ENCODE results near the gene SPHKAP.

The SPHKAP gene

GRCh38 chr2:228140934-228141528 is 40.5 kb downstream of the SPHKAP start:
- H3K9ac ChIP-seq (ENCODE audit: low read depth, low read length), result no peak overlapping the region
- H3K36me3 ChIP-seq (ENCODE audit: insufficient read depth, low read depth, low read length), result no peaks in the 10 kb centered on the region
- no peak overlapping the region for H3K4me3 ChIP-seq (ENCODE audit: low read length)
- no peaks in the 10 kb centered on the region for H3K9me3 ChIP-seq (ENCODE audit: insufficient read depth, low read depth, low read length)
- no peak overlapping the region for H3K27ac ChIP-seq (ENCODE audit: low read length)
- no peaks in the 10 kb centered on the region for H3K4me1 ChIP-seq (ENCODE audit: insufficient read depth, low read length)
- no peaks in the 10 kb centered on the region for H3K27me3 ChIP-seq (ENCODE audit: insufficient read depth, low read length)

GRCh38 chr2:228136027-228136426 is 45.5 kb downstream of the SPHKAP start:
- Histone ChIP-seq H3K36me3 (ENCODE audit: insufficient read depth, low read depth, low read length) (no peaks in the 10 kb centered on the region), H3K9ac (ENCODE audit: low read depth, low read length) (no peak overlapping the region), H3K27ac (ENCODE audit: low read length) (no peak overlapping the region), H3K27me3 (ENCODE audit: insufficient read depth, low read length) (no peaks in the 10 kb centered on the region), H3K4me1 (ENCODE audit: insufficient read depth, low read length) (no peaks in the 10 kb centered on the region), H3K4me3 (ENCODE audit: low read length) (no peak overlapping the region), H3K9me3 (ENCODE audit: insufficient read depth, low read depth, low read length) (no peaks in the 10 kb centered on the region)

- Histone ChIP-seq H3K27me3 (ENCODE audit: insufficient read depth, low read length) (no peaks in the 10 kb centered on the region), H3K4me1 (ENCODE audit: insufficient read depth, low read length) (no peaks in the 10 kb centered on the region), H3K9me3 (ENCODE audit: insufficient read depth, low read depth, low read length) (no peaks in the 10 kb centered on the region), H3K4me3 (ENCODE audit: low read length) (no peak overlapping the region), H3K27ac (ENCODE audit: low read length) (no peak overlapping the region), H3K36me3 (ENCODE audit: insufficient read depth, low read depth, low read length) (no peaks in the 10 kb centered on the region), H3K9ac (ENCODE audit: low read depth, low read length) (no peak overlapping the region)
These were observed 46.2 kb downstream of the SPHKAP start for GRCh38 chr2:228135300-228135699.

GRCh38 chr2:228131833-228132232 is 49.7 kb downstream of the SPHKAP start:
- Histone ChIP-seq H3K4me3 (ENCODE audit: low read length) (no peak overlapping the region), H3K27ac (ENCODE audit: low read length) (no peak overlapping the region), H3K27me3 (ENCODE audit: insufficient read depth, low read length) (no peaks in the 10 kb centered on the region), H3K9me3 (ENCODE audit: insufficient read depth, low read depth, low read length) (no peaks in the 10 kb centered on the region), H3K9ac (ENCODE audit: low read depth, low read length) (no peak overlapping the region), H3K36me3 (ENCODE audit: insufficient read depth, low read depth, low read length) (no peaks in the 10 kb centered on the region), H3K4me1 (ENCODE audit: insufficient read depth, low read length) (no peaks in the 10 kb centered on the region)

- H3K9ac ChIP-seq (ENCODE audit: low read depth, low read length), result no peak overlapping the region
- H3K4me1 ChIP-seq (ENCODE audit: insufficient read depth, low read length), result no peaks in the 10 kb centered on the region
- no peaks in the 10 kb centered on the region for H3K9me3 ChIP-seq (ENCODE audit: insufficient read depth, low read depth, low read length)
- no peak overlapping the region for H3K4me3 ChIP-seq (ENCODE audit: low read length)
- H3K27me3 ChIP-seq (ENCODE audit: insufficient read depth, low read length), result no peaks in the 10 kb centered on the region
- no peaks in the 10 kb centered on the region for H3K36me3 ChIP-seq (ENCODE audit: insufficient read depth, low read depth, low read length)
- no peak overlapping the region for H3K27ac ChIP-seq (ENCODE audit: low read length)
These were observed 55.1 kb downstream of the SPHKAP start for GRCh38 chr2:228126401-228126800.

- Histone ChIP-seq H3K4me3 (ENCODE audit: low read length) (no peak overlapping the region), H3K4me1 (ENCODE audit: insufficient read depth, low read length) (no peaks in the 10 kb centered on the region), H3K9me3 (ENCODE audit: insufficient read depth, low read depth, low read length) (no peaks in the 10 kb centered on the region), H3K9ac (ENCODE audit: low read depth, low read length) (no peak overlapping the region), H3K36me3 (ENCODE audit: insufficient read depth, low read depth, low read length) (no peaks in the 10 kb centered on the region), H3K27ac (ENCODE audit: low read length) (no peak overlapping the region), H3K27me3 (ENCODE audit: insufficient read depth, low read length) (no peaks in the 10 kb centered on the region)
These were observed 62.5 kb downstream of the SPHKAP start for GRCh38 chr2:228118940-228119339.

- Histone ChIP-seq H3K9me3 (ENCODE audit: insufficient read depth, low read depth, low read length) (no peaks in the 10 kb centered on the region), H3K4me1 (ENCODE audit: insufficient read depth, low read length) (no peaks in the 10 kb centered on the region), H3K27ac (ENCODE audit: low read length) (no peak overlapping the region), H3K9ac (ENCODE audit: low read depth, low read length) (no peak overlapping the region), H3K4me3 (ENCODE audit: low read length) (no peak overlapping the region), H3K36me3 (ENCODE audit: insufficient read depth, low read depth, low read length) (no peaks in the 10 kb centered on the region), H3K27me3 (ENCODE audit: insufficient read depth, low read length) (no peaks in the 10 kb centered on the region)
These were observed 73.6 kb downstream of the SPHKAP start for GRCh38 chr2:228107846-228108245.

- H3K36me3 ChIP-seq (ENCODE audit: insufficient read depth, low read depth, low read length), result no peaks in the 10 kb centered on the region
- no peaks in the 10 kb centered on the region for H3K27me3 ChIP-seq (ENCODE audit: insufficient read depth, low read length)
- no peaks in the 10 kb centered on the region for H3K4me1 ChIP-seq (ENCODE audit: insufficient read depth, low read length)
- no peak overlapping the region for H3K9ac ChIP-seq (ENCODE audit: low read depth, low read length)
- H3K27ac ChIP-seq (ENCODE audit: low read length), result no peak overlapping the region
- H3K4me3 ChIP-seq (ENCODE audit: low read length), result no peak overlapping the region
- H3K9me3 ChIP-seq (ENCODE audit: insufficient read depth, low read depth, low read length), result no peaks in the 10 kb centered on the region
These were observed 75.8 kb downstream of the SPHKAP start for GRCh38 chr2:228105526-228106250.

GRCh38 chr2:228104215-228104614 is 77.3 kb downstream of the SPHKAP start:
- H3K36me3 ChIP-seq (ENCODE audit: insufficient read depth, low read depth, low read length), result no peaks in the 10 kb centered on the region
- H3K9ac ChIP-seq (ENCODE audit: low read depth, low read length), result no peak overlapping the region
- H3K27ac ChIP-seq (ENCODE audit: low read length), result no peak overlapping the region
- no peaks in the 10 kb centered on the region for H3K27me3 ChIP-seq (ENCODE audit: insufficient read depth, low read length)
- no peaks in the 10 kb centered on the region for H3K4me1 ChIP-seq (ENCODE audit: insufficient read depth, low read length)
- no peaks in the 10 kb centered on the region for H3K9me3 ChIP-seq (ENCODE audit: insufficient read depth, low read depth, low read length)
- no peak overlapping the region for H3K4me3 ChIP-seq (ENCODE audit: low read length)

GRCh38 chr2:228103379-228103778 is 78.1 kb downstream of the SPHKAP start:
- H3K27me3 ChIP-seq (ENCODE audit: insufficient read depth, low read length), result no peaks in the 10 kb centered on the region
- no peaks in the 10 kb centered on the region for H3K36me3 ChIP-seq (ENCODE audit: insufficient read depth, low read depth, low read length)
- H3K4me1 ChIP-seq (ENCODE audit: insufficient read depth, low read length), result no peaks in the 10 kb centered on the region
- H3K9me3 ChIP-seq (ENCODE audit: insufficient read depth, low read depth, low read length), result no peaks in the 10 kb centered on the region
- no peak overlapping the region for H3K9ac ChIP-seq (ENCODE audit: low read depth, low read length)
- H3K27ac ChIP-seq (ENCODE audit: low read length), result no peak overlapping the region
- no peak overlapping the region for H3K4me3 ChIP-seq (ENCODE audit: low read length)

GRCh38 chr2:228102949-228103348 is 78.5 kb downstream of the SPHKAP start:
- Histone ChIP-seq H3K4me3 (ENCODE audit: low read length) (no peak overlapping the region), H3K27ac (ENCODE audit: low read length) (no peak overlapping the region), H3K27me3 (ENCODE audit: insufficient read depth, low read length) (no peaks in the 10 kb centered on the region), H3K4me1 (ENCODE audit: insufficient read depth, low read length) (no peaks in the 10 kb centered on the region), H3K36me3 (ENCODE audit: insufficient read depth, low read depth, low read length) (no peaks in the 10 kb centered on the region), H3K9ac (ENCODE audit: low read depth, low read length) (no peak overlapping the region), H3K9me3 (ENCODE audit: insufficient read depth, low read depth, low read length) (no peaks in the 10 kb centered on the region)

- H3K27ac ChIP-seq (ENCODE audit: low read length), result no peak overlapping the region
- no peaks in the 10 kb centered on the region for H3K27me3 ChIP-seq (ENCODE audit: insufficient read depth, low read length)
- H3K9ac ChIP-seq (ENCODE audit: low read depth, low read length), result no peak overlapping the region
- H3K36me3 ChIP-seq (ENCODE audit: insufficient read depth, low read depth, low read length), result no peaks in the 10 kb centered on the region
- H3K4me3 ChIP-seq (ENCODE audit: low read length), result no peak overlapping the region
- peaks cover 4% of the 10 kb centered on the region for H3K9me3 ChIP-seq (ENCODE audit: insufficient read depth, low read depth, low read length)
- H3K4me1 ChIP-seq (ENCODE audit: insufficient read depth, low read length), result no peaks in the 10 kb centered on the region
These were observed 87.0 kb downstream of the SPHKAP start for GRCh38 chr2:228094377-228094921.
